HepG2 (cell line): ENCODE results near the gene FNDC3B. TPM values are rescaled to one million over a fixed set of nuclear protein-coding genes. Genes with fewer than 3 reads are reported as not detected.
A peak's percentile ranks its signal among the peaks of the same experiment; 100 is the strongest.

ENCODE experiments used
- ELF3 ChIP-seq: IDR thresholded peaks from 2 replicates; pipeline ENCODE4 v1.6.1; 2016; ENCODE audit warnings: missing genetic modification reagents, missing compliant biosample characterization
- FOSL1 ChIP-seq: sonication (generic); formaldehyde crosslinking; IDR thresholded peaks from 2 replicates; pipeline ENCODE4 v1.9.0; 2021; ENCODE audit warnings: missing genetic modification reagents, borderline replicate concordance
- HDAC6 ChIP-seq: fragments of 200-600 bp; sonication (generic); IDR thresholded peaks from 2 replicates; pipeline ENCODE4 v1.7.0; 2017; ENCODE audit warnings: mild to moderate bottlenecking, antibody characterized with exemption, low read length, low read depth
- RAD51 ChIP-seq: fragments of 450-650 bp; IDR thresholded peaks from 2 replicates; pipeline ENCODE4 v1.6.1; 2016; ENCODE audit warnings: borderline replicate concordance
- SNAPC2 ChIP-seq: sonication (generic); formaldehyde crosslinking; IDR thresholded peaks from 2 replicates; pipeline ENCODE4 v1.8.1; 2022; ENCODE audit warnings: mild to moderate bottlenecking, missing genetic modification reagents
- TAF15 ChIP-seq: fragments of 200-400 bp; formaldehyde crosslinking; IDR thresholded peaks from one replicate; pipeline ENCODE4 v1.6.1; 2018; ENCODE audit warnings: mild to moderate bottlenecking, low read depth, low read length; ENCODE audit not compliant: poor library complexity, severe bottlenecking
- TGIF2 ChIP-seq: IDR thresholded peaks from 2 replicates; pipeline ENCODE4 v1.6.1; 2016; ENCODE audit warnings: control low read depth, missing compliant biosample characterization
- THAP11 ChIP-seq: IDR thresholded peaks from 2 replicates; pipeline ENCODE4 v1.6.1; 2016; ENCODE audit warnings: missing biosample characterization, missing genetic modification reagents
- TOPORS ChIP-seq: sonication (generic); formaldehyde crosslinking; IDR thresholded peaks from 2 replicates; pipeline ENCODE4 v1.8.0; 2023; ENCODE audit warnings: mild to moderate bottlenecking, missing genetic modification reagents
- USF2 ChIP-seq, 2 experiments: sonication (generic) in 1 of 2; formaldehyde crosslinking in 1 of 2; IDR thresholded peaks; 2 replicates each; pipeline versions ENCODE4 v1.5.1 to v1.6.1; 2011 to 2020; ENCODE audit warnings: borderline replicate concordance in 1 of 2, low read depth in 1 of 2, low read length in 1 of 2, mild to moderate bottlenecking in 1 of 2, missing genetic modification reagents in 1 of 2, moderate library complexity in 1 of 2
- ZBTB3 ChIP-seq: sonication (generic); formaldehyde crosslinking; IDR thresholded peaks from 2 replicates; pipeline ENCODE4 v1.4.0; 2020; ENCODE audit warnings: low read depth, mild to moderate bottlenecking, moderate library complexity, missing genetic modification reagents, borderline replicate concordance
- ZBTB38 ChIP-seq: sonication (generic); formaldehyde crosslinking; IDR thresholded peaks from 2 replicates; pipeline ENCODE4 v1.5.1; 2020; ENCODE audit warnings: mild to moderate bottlenecking, missing genetic modification reagents
- ZBTB39 ChIP-seq: sonication (generic); formaldehyde crosslinking; IDR thresholded peaks from 2 replicates; pipeline ENCODE4 v1.5.0; 2020; ENCODE audit warnings: missing genetic modification reagents
- ZNF20 ChIP-seq: sonication (generic); formaldehyde crosslinking; IDR thresholded peaks from 2 replicates; pipeline ENCODE4 v1.4.0; 2020; ENCODE audit warnings: mild to moderate bottlenecking, moderate library complexity, missing genetic modification reagents
- ZNF33A ChIP-seq: sonication (generic); formaldehyde crosslinking; IDR thresholded peaks from 2 replicates; pipeline ENCODE4 v1.5.1; 2020; ENCODE audit warnings: missing genetic modification reagents, mild to moderate bottlenecking, moderate library complexity, borderline replicate concordance
- ZNF577 ChIP-seq: sonication (generic); formaldehyde crosslinking; IDR thresholded peaks from 2 replicates; pipeline ENCODE4 v1.4.0; 2020; ENCODE audit warnings: mild to moderate bottlenecking, low read depth, missing genetic modification reagents, borderline replicate concordance
- ZNF672 ChIP-seq: sonication (generic); formaldehyde crosslinking; IDR thresholded peaks from 2 replicates; pipeline ENCODE4 v1.8.1; 2022; ENCODE audit warnings: missing genetic modification reagents
- ZNF678 ChIP-seq: sonication (generic); formaldehyde crosslinking; IDR thresholded peaks from 2 replicates; pipeline ENCODE4 v1.4.0; 2020; ENCODE audit warnings: mild to moderate bottlenecking, missing genetic modification reagents
- ZNF7 ChIP-seq: IDR thresholded peaks from 2 replicates; pipeline ENCODE4 v1.6.1; 2016; ENCODE audit warnings: missing biosample characterization, missing genetic modification reagents
- ZSCAN21 ChIP-seq: sonication (generic); formaldehyde crosslinking; IDR thresholded peaks from 2 replicates; pipeline ENCODE4 v1.8.0; 2022; ENCODE audit warnings: mild to moderate bottlenecking, missing genetic modification reagents, moderate library complexity, borderline replicate concordance
- polyA plus RNA-seq, 8 experiments: library from polyadenylated mRNA; depleted of rRNA in 3 of 8; stranded (reverse) in 7 of 8; unstranded in 1 of 8; fragments of >200 nt; fragmentation: Illumina TruSeq in 4 of 8; extraction: Trizol in 4 of 8; gene quantifications; 2 replicates each; pipeline versions ENCODE4 v1.2.1 to v1.2.3, GENCODE V29; 2011 to 2016; ENCODE audit warnings: low read depth in 4 of 8, missing spikeins in 1 of 8, mixed read lengths in 1 of 8; ENCODE audit not compliant: insufficient read depth in 1 of 8
- total RNA-seq, 5 experiments: library from RNA; depleted of rRNA; stranded (reverse); fragments of >200 nt; fragmentation: Illumina TruSeq; extraction: Trizol; gene quantifications; 2 replicates each; pipeline ENCODE4 v1.2.3, GENCODE V29; 2016; ENCODE audit warnings: low read depth in 1 of 5
- TF ChIP-seq, protein P1 (sequence below): sonication (generic); formaldehyde crosslinking; IDR thresholded peaks from 2 replicates; pipeline ENCODE4 v1.5.0; 2020; ENCODE audit warnings: mild to moderate bottlenecking, missing genetic modification reagents
- TF ChIP-seq, protein P2 (sequence below): IDR thresholded peaks from 2 replicates; pipeline ENCODE4 v1.6.1; 2016; ENCODE audit warnings: missing biosample characterization, missing genetic modification reagents, low read depth

The FNDC3B gene
- total and polyA plus RNA-seq, 2 of the 13 experiments (the other 11 are each of a cell fraction or from before 2014, with no cell fraction given): 74.8 to 103 TPM

- TF ChIP-seq, protein P1, sequence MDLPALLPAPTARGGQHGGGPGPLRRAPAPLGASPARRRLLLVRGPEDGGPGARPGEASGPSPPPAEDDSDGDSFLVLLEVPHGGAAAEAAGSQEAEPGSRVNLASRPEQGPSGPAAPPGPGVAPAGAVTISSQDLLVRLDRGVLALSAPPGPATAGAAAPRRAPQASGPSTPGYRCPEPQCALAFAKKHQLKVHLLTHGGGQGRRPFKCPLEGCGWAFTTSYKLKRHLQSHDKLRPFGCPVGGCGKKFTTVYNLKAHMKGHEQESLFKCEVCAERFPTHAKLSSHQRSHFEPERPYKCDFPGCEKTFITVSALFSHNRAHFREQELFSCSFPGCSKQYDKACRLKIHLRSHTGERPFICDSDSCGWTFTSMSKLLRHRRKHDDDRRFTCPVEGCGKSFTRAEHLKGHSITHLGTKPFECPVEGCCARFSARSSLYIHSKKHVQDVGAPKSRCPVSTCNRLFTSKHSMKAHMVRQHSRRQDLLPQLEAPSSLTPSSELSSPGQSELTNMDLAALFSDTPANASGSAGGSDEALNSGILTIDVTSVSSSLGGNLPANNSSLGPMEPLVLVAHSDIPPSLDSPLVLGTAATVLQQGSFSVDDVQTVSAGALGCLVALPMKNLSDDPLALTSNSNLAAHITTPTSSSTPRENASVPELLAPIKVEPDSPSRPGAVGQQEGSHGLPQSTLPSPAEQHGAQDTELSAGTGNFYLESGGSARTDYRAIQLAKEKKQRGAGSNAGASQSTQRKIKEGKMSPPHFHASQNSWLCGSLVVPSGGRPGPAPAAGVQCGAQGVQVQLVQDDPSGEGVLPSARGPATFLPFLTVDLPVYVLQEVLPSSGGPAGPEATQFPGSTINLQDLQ (CRISPR knock-in tag): no peak
- TF ChIP-seq ZBTB3 (CRISPR knock-in tag) (no peak), TOPORS (CRISPR knock-in tag) (no peak), THAP11 (CRISPR knock-in tag) (peak; percentile 48), ZSCAN21 (CRISPR knock-in tag) (no peak), TAF15 (no peak), ZNF7 (no peak), ZNF678 (CRISPR knock-in tag) (no peak), RAD51 (no peak), ZNF33A (no peak), ZNF672 (CRISPR knock-in tag) (no peak), HDAC6 (no peak), FOSL1 (CRISPR knock-in tag) (no peak; the same call in 1 of the 2 replicates), ZBTB38 (CRISPR knock-in tag) (no peak), ZNF20 (CRISPR knock-in tag) (no peak), ELF3 (CRISPR knock-in tag) (0 out of 2 replicates have a peak, but pooled peaks have one; percentile 31), TGIF2 (0 out of 2 replicates have a peak, but pooled peaks have one; percentile 31), USF2 (IDR thresholded peaks at IDR 0.05; ENCODE audit: low read depth, low read length) (no peak), USF2 (CRISPR knock-in tag; IDR thresholded peaks at IDR 0.05; ENCODE audit: borderline replicate concordance) (no peak), SNAPC2 (CRISPR knock-in tag) (no peak), ZBTB39 (CRISPR knock-in tag) (peak; percentile 83), ZNF577 (CRISPR knock-in tag) (no peak)
- TF ChIP-seq, protein P2, sequence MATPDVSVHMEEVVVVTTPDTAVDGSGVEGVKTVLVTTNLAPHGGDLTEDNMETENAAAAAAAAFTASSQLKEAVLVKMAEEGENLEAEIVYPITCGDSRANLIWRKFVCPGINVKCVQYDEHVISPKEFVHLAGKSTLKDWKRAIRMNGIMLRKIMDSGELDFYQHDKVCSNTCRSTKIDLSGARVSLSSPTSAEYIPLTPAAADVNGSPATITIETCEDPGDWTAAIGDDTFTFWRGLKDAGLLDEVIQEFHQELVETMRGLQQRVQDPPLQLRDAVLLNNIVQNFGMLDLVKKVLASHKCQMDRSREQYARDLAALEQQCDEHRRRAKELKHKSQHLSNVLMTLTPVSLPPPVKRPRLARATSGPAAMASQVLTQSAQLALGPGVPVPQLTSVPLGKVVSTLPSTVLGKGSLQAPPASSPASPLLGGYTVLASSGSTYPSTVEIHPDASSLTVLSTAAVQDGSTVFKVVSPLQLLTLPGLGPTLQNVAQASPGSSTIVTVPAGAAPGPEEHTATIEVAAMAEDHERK (CRISPR knock-in tag): no peak
These were observed 57.6 kb downstream of the FNDC3B start (continued) for GRCh38 chr3:172096881-172097420.
